ENCODE results near the gene KLC1. TPM values are rescaled to one million over a fixed set of nuclear protein-coding genes. Genes with fewer than 3 reads are reported as not detected.

KLC1 gene
- total and polyA plus RNA-seq, 11 donors, result 127 to 241 (median 158) TPM

GRCh38 chr14:103726474-103726873, 97.5 kb downstream of the KLC1 start:
- 92 to 96% (median 95%) methylated on average over 17 to 18 of the region's 18 CpGs for WGBS, 4 donors
- ATAC-seq, result no peak
- Histone ChIP-seq H3K36me3 (peaks cover 0 to 44% (median 32%) of the 10 kb centered on the region in 9 donors), H3K9me3 (no peaks in the 10 kb centered on the region), H3K4me1 (peaks cover 2 to 66% (median 40%) of the 10 kb centered on the region in 12 donors), H3K4me3 (no peak overlapping the region), H3K27me3 (no peaks in the 10 kb centered on the region), H3K27ac (no peak overlapping the region)
- intact Hi-C loops (cut with DNase I), result no loop called here
- TF ChIP-seq POLR2A (IDR thresholded peaks at IDR 0.05), result no peak
- TF ChIP-seq, protein P1, sequence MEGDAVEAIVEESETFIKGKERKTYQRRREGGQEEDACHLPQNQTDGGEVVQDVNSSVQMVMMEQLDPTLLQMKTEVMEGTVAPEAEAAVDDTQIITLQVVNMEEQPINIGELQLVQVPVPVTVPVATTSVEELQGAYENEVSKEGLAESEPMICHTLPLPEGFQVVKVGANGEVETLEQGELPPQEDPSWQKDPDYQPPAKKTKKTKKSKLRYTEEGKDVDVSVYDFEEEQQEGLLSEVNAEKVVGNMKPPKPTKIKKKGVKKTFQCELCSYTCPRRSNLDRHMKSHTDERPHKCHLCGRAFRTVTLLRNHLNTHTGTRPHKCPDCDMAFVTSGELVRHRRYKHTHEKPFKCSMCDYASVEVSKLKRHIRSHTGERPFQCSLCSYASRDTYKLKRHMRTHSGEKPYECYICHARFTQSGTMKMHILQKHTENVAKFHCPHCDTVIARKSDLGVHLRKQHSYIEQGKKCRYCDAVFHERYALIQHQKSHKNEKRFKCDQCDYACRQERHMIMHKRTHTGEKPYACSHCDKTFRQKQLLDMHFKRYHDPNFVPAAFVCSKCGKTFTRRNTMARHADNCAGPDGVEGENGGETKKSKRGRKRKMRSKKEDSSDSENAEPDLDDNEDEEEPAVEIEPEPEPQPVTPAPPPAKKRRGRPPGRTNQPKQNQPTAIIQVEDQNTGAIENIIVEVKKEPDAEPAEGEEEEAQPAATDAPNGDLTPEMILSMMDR (IDR thresholded peaks at IDR 0.05), result no peak
- DNase-seq, result no peak

- 85 to 93% (median 89%) methylated on average over 45 to 53 of the region's 53 CpGs for WGBS, 4 donors
- peaks cover 0 to 51% (median 35%) of the 10 kb centered on the region in 9 donors for H3K36me3 ChIP-seq
Measured at GRCh38 chr14:103727313-103727980, 98.4 kb downstream of the KLC1 start.

DNA sequence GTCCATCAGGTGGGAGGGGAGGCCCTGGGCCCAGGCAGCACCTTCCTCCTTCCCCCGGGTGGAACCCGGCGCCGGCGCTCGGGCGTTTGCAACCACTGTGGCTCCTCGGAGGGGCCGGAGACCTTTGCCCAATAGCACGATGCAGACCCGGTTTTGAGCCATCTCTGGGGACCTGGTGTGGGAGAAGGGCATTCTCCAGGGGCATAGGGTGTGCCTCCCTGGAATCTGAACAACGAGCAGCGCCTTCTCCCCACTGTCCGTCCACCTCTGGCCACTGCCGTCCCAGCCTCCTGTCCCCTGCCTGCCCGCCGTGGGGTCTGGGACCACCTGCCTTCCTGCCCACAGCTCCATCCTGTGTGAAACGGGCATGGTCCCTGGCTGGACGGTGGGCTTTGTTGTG, 99.1 kb downstream of the KLC1 start:
- WGBS, 4 donors, result 93 to 96% (median 94%) methylated on average over 11 to 19 of the region's 19 CpGs
- Histone ChIP-seq H3K4me3 (no peak overlapping the region), H3K4me1 (peaks cover 2 to 54% (median 29%) of the 10 kb centered on the region in 12 donors), H3K36me3 (peaks cover 0 to 58% (median 42%) of the 10 kb centered on the region in 9 donors), H3K27ac (no peak overlapping the region), H3K27me3 (no peaks in the 10 kb centered on the region), H3K9me3 (no peaks in the 10 kb centered on the region)
- ATAC-seq (no peak), DNase-seq (peak in 2 of 5 donors; percentile 15 to 37)
- intact Hi-C loops (cut with DNase I), result no loop called here
- TF ChIP-seq, protein P1 (IDR thresholded peaks at IDR 0.05), result no peak
- no peak for TF ChIP-seq POLR2A (IDR thresholded peaks at IDR 0.05)

More at GRCh38 chr14:103727313-103727980, 98.4 kb downstream of the KLC1 start:
- TF ChIP-seq, protein P1 (IDR thresholded peaks at IDR 0.05), result no peak
- TF ChIP-seq POLR2A (IDR thresholded peaks at IDR 0.05), result no peak
- intact Hi-C loops (cut with DNase I), result no loop called here
- H3K9me3 ChIP-seq, result no peaks in the 10 kb centered on the region
- H3K27me3 ChIP-seq, result no peaks in the 10 kb centered on the region
- no peak overlapping the region for H3K27ac ChIP-seq
- H3K4me3 ChIP-seq, result no peak overlapping the region
- peaks cover 2 to 61% (median 35%) of the 10 kb centered on the region in 12 donors for H3K4me1 ChIP-seq
- peak in 1 of 5 donors; percentile 44 for DNase-seq
- ATAC-seq, result no peak

- Histone ChIP-seq H3K4me1 (peaks cover 2 to 48% (median 23%) of the 10 kb centered on the region in 12 donors), H3K4me3 (no peak overlapping the region), H3K27ac (no peak overlapping the region), H3K9me3 (no peaks in the 10 kb centered on the region), H3K27me3 (no peaks in the 10 kb centered on the region), H3K36me3 (peaks cover 0 to 64% (median 48%) of the 10 kb centered on the region in 9 donors)
- DNase-seq (peak in 2 of 5 donors; percentile 8 to 32), ATAC-seq (no peak)
- TF ChIP-seq, protein P1 (IDR thresholded peaks at IDR 0.05), result no peak
- no peak for TF ChIP-seq POLR2A (IDR thresholded peaks at IDR 0.05)
- intact Hi-C loops (cut with DNase I), result no loop called here
- 69 to 78% (median 75%) methylated on average over 11 to 12 of the region's 12 CpGs for WGBS, 4 donors
Measured at GRCh38 chr14:103728721-103729120, 99.7 kb downstream of the KLC1 start.

Measured in heart left ventricle (tissue), 16 donors.